Forelimb muscle (tissue), 1 donor: ENCODE data around the gene H3-3A. TPM values are rescaled to one million over a fixed set of nuclear protein-coding genes. Genes with fewer than 3 reads are reported as not detected.
"Not testable (repeated sequence)": the region's sequence is repeated elsewhere in the genome, so short reads cannot be mapped to it uniquely, and the experiment has no call there.

ENCODE experiments used
- DNase-seq: peaks from one replicate; pipeline ENCODE4 v3.0.0-alpha.2; 2013; ENCODE audit warnings: low read depth
- polyA plus RNA-seq: library from polyadenylated mRNA; unstranded; fragments of 120-200 nt; gene quantifications from one replicate; pipeline ENCODE4 v1.2.1, GENCODE V29; 2013; ENCODE audit not compliant: insufficient read length

The H3-3A gene
- polyA plus RNA-seq, 1 donor = 555 TPM

DNA sequence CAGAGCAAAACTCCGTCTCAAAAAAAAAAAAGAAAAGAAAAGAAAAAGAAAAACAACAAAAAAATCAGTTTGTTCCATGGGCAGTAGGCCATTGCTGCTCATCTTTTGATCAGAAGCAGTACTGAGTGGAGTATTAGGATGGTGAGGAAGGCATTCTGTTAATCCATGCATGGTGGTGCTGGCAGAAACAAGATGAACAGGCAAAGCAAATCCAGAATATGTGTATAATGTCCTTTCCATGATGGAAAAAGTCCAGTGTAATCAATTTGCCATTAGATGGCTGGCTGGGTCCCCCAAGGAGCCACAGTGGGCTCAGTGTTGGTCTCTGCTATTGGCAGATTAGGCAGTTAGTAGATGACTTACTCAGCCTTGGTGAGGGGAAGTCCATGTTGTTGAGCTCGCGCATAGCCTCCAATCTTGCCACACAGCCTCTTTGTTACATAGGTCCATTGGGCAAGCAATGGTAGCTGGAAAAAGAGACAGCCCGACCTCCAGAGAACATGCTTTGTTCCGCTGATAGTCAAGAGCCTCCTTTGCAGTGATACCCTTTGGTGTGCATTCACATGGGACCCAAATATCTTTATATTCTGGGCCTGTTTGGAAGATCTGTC, 23.3 kb downstream of the H3-3A start:
- no peak for DNase-seq

DNA sequence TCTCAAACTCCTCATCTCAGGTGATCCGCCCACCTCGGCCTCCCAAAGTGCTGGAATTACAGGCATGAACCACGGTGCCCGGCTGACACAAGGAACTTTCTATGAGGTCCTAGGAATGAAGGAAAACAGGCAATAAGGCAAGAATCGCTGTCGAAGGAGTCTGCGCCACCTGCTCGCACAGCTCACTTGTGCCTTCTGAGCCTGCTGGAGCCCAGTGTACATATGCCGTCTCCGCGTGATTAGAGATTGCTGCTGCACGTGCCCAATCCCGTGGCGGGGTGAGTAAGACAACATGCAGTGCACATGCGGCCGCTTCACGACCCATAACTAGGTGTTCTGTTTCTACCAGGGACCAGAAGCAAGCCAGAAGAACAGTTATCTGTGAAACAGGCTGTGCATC, 24.3 kb downstream of the H3-3A start:
- DNase-seq = no peak

DNA sequence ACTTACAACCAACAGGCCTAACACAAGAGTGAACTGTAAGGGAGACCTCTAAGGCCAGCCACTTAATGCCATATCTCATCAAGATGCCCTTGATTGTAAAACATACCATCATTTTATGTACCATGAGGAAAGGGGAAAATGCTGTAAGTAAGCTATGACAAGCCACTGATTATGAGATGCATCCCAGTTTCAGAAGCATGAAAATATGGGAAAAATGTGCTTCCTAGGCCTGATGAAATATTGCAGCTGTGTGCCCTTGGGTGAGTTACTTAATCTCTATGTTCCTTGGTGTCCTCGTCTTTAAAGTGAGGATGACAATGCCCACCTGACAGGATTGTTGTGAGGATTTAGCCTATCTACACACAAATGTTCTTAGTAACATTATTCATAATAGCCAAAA, 28.9 kb downstream of the H3-3A start:
- no peak for DNase-seq

DNA sequence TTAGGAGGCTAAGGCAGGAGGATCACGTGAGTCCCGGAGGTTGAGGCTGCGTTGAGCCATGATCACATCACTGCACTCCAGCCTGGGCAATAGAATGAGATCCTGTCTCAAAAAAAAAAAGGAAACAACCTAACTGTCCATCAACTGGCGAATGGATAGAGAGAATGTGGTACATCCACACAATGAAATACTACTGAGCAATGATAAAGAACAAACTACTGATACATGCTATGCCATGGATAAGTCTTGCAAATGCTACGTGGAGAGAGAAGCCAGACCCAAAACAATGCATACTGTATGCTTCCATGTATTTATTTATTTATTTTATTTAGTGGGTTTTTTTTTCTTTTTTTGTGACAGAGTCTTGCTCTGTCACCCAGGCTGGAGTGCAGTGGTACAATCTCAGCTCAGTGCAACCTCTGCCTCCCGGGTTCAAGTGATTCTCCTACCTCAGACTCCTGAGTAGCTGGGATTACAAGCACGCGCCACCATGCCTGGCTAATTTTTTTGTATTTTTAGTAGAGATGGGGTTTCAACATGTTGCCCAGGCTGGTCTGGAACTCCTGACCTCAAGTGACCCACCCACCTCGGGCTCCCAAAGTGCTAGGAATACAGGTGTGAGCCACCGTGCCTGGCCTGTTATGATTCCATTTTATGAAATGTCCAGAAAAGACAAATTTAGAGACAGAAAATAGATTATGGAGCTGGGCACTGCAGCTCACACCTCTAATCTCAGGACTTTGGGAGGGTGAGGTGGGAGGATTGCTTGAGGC, 29.7 kb downstream of the H3-3A start:
- DNase-seq = not testable (repeated sequence)

DNA sequence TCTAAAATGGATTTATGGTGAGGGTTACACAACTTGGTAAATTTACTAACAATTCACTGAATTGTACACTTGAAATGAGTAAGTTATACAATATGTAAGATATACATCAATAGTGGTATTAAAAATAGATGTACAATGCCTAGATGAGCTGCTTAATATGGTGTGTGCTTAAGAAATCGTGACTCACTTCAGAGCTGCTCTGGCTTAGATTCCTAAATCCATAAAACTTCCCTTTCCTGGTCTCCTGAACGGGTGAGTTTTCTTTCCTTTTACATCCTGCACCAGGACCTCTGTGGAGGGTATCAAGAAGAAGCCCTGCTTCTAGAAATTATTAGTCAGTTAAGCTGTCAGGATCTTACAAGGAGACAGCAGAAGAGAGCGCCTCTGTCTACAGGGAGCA, 30.4 kb downstream of the H3-3A start:
- no peak for DNase-seq

DNA sequence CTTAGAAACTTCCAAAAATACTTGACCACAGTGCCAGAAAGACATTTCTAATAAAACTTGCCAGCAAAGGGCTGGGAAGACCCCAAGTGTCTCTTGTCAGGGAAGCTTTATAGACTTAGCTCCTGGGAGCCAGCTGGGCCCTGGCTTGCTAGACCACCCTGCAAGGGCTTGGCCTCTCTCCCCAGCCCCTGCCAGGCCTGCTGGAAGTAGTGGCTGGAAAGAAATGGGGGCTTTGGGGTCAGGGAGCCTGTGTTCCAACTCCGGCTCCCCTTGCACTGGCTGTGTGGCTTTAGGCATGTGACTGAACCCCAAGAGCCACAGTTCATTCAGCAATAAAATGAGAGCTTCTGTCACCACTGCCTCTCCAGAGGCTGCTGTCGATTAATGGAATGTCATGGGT, 31.1 kb downstream of the H3-3A start:
- DNase-seq = no peak

DNA sequence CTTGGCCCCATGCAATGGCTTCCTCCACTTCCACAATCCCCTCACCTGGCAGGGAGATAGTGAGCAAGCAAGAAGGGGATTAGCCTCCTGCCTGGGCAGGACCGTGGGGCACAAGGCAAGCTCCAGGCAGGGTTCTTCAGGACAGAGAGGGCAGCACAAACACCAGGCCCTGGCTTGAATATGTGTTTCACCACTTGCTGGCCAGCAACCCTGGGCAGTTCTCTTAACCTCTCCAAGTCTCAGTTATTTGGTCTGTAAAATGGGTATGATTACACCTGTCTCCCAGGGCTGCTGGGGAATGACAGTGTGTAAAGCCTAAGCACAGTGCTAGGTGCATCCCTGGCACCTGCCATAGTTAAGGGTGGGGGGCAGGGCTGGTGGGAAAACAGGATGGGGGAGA, 31.9 kb downstream of the H3-3A start:
- DNase-seq = no peak

DNA sequence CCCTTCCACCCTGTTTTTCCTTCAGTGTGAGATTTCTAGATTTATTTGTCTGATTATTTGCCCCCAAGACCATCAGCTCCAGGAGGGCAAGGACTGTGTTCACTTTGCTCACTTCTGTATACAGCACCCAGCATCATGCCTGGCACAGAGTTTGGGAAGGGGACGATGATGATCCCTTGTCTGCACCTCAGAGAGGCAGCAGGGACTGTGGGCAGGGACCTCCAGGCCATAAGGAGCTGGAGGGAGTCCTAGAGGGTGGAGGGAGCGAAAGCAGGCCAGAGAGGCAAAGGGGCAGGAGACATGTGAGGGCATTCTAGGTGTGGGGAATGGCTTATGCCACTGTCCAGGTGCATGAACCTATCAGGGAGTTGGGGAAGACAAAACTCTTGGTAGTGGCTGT, 32.8 kb downstream of the H3-3A start:
- DNase-seq = no peak

DNA sequence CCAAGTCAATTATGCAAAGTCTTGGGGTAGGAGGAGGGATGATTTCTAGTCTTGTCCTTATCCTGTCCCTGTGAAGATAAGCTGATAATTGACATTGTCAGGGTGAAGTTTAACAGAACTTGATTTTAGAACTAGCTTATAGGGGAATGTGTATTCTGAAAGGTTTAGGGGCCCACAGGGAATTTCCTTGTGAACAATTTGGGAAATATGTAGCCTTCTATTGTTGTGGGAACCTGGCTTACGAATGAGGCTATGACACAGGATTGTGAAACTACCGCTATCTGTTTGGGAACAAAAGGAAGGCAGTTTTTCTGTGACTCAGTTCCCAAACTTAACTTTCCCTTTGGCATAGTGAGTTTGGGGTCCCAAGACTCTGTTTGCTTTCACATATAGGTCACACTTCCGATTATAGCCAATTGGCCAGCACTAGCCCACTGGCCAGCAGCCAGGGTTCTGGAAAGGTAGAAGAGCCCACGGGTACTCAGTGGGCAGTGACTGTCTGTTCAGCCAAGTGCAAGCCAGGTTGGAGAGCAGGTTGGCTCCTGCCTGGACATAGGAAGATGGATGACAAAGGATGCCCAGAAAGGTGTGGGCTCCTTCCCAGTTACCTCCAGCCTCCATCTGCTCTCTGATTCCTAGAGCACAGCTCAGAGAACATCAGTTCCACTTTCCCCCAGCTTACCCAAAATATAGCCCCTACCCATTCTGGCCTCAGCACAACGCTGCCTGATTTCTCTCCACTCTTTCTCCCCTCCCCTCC, 35.5 kb downstream of the H3-3A start:
- DNase-seq = no peak

DNA sequence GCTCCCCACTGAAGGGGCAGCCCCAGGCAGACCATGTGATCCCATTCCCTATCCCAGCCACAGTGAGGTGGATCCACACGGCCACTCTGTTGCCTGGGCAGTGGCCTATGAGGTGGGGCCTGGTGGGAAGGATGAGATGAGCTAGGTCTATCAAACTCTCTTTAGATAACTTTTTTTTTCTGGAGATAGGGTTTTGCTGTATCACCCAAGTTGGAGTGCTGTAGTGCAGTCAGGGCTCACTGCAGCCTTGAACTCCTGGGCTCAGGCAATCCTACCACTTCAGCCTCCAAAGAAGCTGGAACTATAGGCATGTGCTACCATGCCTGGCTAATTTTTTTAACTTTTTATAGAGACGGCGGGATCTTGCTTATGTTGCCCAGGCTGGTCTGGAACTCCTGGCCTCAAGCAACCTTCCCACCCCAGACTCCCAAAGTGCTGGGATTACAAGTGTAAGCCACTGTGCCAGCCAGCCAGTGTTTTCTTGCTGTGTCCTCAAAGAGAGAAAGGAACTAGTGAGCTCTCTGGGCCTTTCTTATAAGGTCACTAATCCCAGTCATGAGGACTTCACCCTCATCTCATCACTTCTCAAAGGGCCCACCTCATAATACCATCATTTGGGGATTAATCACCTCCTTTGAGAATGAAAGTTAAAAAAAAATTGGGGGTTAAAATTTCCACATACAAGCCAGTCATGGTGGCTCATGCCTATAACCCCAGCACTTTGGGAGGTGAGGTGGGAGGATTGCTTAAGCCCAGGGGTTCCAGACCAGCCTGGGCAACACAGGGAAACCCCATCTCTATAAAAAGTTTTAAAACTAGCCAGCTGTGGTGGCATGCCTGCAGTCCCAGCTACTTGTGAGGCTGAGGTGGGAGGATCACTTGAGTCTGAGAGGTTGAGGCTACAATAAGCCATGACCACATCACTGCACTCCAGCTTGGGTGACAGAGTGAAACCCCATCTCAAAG, 36.6 kb downstream of the H3-3A start:
- no peak for DNase-seq

DNA sequence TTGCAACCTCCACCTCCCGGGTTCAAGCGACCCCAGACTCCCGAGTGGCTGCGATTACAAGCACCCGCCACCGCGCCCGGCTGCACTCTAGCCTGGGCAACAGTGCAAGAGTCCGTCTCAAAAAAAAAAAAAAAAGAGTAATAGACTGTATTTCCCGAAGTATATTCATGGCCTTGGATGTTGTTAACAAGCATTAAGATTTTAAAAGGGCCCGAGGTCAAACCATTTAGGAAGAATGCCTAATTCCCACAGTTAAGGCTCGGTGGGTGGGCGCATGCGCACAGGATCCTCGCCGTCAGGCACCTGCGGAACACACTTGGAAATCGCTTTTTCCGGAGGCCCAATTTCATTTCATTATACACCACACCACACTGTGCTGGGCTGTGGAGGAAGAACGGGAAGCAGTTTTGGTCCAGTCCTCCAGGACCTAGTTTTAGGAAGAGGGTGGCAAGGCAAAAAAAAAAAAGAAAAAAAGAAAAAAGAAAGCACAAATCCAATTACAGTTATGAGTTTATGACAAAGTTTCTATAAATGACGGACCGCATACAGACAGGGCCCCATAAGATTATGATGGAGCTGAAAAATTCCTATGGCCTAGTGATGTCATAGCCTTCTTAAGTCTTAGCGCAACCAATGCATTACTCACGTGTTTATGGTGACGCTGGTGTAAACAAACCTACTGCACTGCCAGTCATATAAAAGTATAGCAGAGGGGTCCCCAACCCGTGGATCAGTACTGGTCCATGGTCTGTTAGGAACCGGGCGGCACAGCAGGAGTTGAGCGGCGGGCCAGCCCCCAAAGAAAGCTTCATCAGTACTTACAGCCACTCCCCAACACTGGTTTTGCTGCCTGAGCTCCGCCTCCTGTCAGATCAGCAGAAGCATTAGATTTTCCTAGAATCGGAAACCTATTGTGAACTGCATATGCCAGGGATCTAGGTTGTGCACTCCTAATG, 38.2 kb downstream of the H3-3A start:
- DNase-seq = no peak

DNA sequence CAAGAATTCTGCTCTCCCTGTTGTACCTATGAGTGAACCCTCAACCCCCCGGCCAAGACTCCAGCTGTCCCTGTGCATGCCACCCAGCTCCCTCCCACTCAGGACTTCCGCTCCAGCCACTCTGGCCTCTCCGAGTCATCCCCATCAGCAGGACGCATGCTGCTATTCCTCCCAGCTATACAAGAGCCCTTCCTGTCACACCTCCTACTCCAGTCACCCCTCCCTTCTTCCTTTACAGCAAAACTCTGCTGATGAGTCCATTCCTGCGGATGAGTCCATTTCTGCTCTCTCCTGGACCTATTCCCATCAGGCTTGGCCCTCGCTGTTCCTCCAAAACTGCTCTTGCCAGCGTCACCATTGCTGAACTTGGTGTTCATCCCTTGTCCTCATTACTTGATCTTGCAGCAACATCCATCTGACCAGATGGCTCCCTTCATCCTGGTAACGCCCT, 42.2 kb downstream of the H3-3A start:
- DNase-seq = no peak

DNA sequence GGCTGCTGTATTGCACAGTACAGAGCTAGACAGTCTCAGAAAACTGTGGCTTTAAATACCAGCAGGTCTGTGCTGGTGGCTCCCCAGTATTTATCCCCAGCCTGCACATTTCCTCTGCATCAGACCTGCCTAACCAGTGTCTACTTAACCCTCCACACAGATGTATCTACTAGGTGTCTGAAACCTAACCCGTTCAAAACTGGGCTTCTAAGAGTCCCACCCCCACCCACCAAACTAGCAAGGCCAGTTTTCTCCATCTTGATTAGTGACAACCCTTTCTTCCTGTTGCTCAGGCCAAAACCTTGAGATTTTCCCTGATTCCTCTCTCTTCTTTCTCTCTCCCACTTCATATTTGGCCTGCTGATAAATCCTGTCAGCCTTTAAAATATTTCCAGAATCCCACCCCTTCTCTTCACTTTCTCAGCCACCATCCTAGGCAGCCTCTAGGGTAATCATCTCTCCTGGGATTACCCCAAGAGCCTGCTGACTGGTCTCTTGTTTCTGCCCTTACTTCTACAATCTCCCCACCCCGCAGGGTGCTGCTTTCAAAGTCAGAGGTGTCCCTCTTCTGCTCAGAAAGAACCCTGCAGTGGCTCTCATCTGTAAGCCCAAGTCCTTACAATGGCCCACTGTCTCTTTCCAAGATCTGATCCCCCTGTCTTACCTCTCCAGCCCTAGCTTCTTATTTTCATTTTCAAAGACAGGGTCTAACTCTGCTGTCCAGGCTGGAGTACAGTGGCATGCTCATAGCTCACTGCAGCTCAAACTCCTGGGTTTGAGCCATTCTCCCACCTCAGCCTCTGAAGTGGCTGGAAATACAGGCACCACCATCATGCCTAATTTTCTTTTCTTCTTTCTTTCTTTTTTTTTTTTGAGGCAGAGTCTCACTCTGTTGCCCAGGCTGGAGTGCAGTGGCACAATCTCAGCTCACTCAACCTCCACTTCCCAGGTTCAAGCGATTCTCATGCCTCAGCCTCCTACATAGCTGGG, 45.2 kb downstream of the H3-3A start:
- no peak for DNase-seq

DNA sequence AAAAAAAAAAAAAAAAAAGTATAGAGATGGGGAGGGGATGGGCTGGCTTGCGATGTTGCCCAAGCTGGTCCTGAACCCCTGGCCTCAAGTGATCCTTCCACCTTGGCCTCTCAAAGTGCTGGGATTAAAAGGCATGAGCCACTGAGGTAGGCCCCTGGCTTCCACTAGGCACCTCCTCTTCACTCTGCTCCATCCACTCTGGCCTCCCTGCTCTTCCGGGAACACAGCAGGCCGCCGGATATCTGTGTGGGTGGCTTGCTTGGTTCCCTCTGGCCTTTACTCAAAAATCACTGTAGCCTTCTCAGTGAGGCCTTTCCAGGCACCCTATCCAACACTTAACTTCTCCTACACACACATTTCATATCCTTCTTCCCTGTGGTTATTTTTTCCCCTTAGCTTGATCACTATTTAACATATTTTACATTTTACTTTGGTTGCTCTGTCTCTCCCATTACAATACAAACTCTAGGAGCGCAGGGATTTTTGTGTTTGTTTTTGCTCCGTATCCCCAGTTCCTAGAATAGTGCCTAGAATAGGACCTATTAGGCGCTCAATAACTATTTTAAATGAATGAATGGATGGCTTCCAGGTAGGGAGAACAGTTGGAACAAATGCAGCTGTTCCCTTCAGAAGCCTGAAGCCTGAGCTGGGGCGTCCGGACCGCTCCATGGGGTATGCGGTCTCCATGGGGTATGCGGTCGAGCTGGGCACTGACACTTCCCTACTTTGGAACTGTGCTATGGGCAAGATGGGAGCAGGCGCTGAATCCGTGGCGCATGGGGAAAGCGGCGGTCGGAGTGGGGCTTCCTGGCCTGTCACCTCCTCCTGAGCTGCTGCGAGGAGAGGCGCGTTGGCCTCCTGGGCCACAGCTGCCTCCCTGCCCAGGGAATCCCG, 46.7 kb downstream of the H3-3A start:
- DNase-seq = no peak

DNA sequence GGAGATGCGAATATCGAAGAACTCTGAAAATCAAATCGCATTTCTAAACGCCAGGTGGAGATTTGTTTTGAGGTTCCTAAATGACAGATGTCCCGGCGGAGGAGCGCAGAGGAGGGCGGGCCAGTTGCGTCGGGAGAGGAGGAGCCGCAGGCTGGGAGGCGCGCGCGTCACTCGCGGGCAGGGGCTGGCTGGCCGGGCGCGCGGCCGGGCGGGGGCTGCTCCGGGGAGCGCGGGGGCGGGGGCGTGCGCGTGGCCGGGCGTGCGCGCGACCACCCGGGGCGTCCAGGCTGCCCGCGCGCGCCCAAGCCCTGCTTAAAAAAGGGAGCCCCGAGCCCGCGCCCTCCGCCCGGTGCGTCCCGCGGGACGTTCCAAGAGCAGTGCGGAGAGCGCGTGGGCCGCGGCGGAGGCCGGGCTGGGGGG, 47.3 kb downstream of the H3-3A start:
- DNase-seq = peak; percentile 40

DNA sequence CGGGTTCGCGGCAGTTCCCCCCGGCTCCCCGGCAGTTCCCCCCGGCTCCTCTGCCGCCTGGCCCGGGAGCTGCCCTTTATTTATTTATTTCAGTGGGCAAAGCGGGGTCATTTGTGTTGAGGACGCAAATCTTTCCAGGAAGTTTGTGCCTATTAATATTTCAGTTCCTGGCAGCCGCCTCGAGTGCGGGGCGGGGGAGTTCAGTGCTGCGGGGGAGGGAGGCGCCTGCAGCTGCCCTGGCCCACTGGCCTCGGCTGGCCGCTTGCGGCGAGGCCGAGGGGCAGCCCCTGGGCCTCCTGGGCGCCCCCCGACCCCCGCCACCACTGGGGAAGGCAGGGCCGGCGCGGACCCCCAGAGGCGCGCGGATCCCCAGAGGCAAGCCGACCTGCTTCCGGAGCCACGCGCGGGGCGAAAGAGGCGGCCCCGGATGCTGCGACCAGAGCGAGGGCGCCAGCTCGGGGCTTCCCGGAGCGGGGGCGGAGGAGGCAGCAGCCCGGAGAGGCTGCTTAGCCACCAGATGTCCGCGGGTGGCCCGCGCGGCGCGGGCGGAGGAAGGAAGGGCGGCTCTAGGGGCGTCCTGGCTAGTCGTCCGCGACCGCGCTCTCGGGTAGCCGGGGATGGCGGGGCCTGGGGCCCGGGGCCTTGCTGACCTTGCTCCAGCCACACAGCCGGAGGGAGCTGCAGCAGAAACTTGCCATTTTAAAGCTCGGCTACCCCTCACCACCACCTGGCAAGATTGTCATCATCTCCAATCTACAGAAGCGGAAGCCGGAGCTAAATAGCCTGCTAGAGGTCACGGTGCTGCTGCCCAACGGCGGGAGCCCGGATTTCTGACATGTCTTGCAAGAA, 48.0 kb downstream of the H3-3A start:
- peak; percentile 31 for DNase-seq
